Tibial nerve (tissue), 4 donors: ENCODE data around the gene LTBP3. TPM values are rescaled to one million over a fixed set of nuclear protein-coding genes. Genes with fewer than 3 reads are reported as not detected.

Experiments used
- DNase-seq, 2 donors: peaks; one replicate each; pipeline ENCODE4 v3.0.0-alpha.2; 2019; ENCODE audit warnings: low spot score in 2 of 2
- H3K27ac ChIP-seq, 4 donors: fragments of 200-600 bp; sonication (generic) in 3 of 4; one replicate each; pipeline ENCODE4 v1.5.1; 2017 to 2019; ENCODE audit warnings: mild to moderate bottlenecking in 1 of 4
- H3K27me3 ChIP-seq, 2 donors: fragments of 200-600 bp; sonication (generic) in 1 of 2; one replicate each; pipeline versions ENCODE4 v1.5.1 to v1.6.0; 2017 to 2019
- H3K36me3 ChIP-seq, 3 donors: fragments of 200-600 bp; sonication (generic); one replicate each; pipeline ENCODE4 v1.5.1; 2018 to 2019
- H3K4me1 ChIP-seq, 4 donors: fragments of 200-600 bp; sonication (generic) in 3 of 4; one replicate each; pipeline ENCODE4 v1.5.1; 2017 to 2019
- H3K4me3 ChIP-seq, 4 donors: fragments of 200-600 bp; sonication (generic) in 3 of 4; one replicate each; pipeline ENCODE4 v1.5.1; 2017 to 2019; ENCODE audit warnings: mild to moderate bottlenecking in 1 of 4, moderate library complexity in 1 of 4
- H3K9me3 ChIP-seq, 4 donors: fragments of 200-600 bp; sonication (generic) in 3 of 4; one replicate each; pipeline ENCODE4 v1.5.1; 2017 to 2019
- CTCF ChIP-seq, 5 experiments: fragments of 200-600 bp in 3 of 5; fragments of 450-650 bp in 2 of 5; sonication (generic) in 3 of 5; IDR thresholded peaks; one replicate each; pipeline ENCODE4 v1.5.1; 2016 to 2019; ENCODE audit warnings: antibody characterized with exemption in 5 of 5, mild to moderate bottlenecking in 3 of 5, moderate library complexity in 2 of 5
- EP300 ChIP-seq, 2 donors: sonication (generic); formaldehyde crosslinking; IDR thresholded peaks; one replicate each; pipeline ENCODE4 v1.6.1; 2017; ENCODE audit warnings: antibody characterized with exemption in 2 of 2, mild to moderate bottlenecking in 1 of 2
- POLR2A ChIP-seq, 2 donors: fragments of 450-650 bp; IDR thresholded peaks; one replicate each; pipeline ENCODE4 v1.6.1; 2017; ENCODE audit warnings: antibody characterized with exemption in 2 of 2, mild to moderate bottlenecking in 2 of 2, moderate library complexity in 2 of 2
- WGBS, 2 donors: methylation state at CpG; one replicate each; pipeline ENCODE4 v1.1.5; 2018; 5-methylcytosine and 5-hydroxymethylcytosine counted together
- total RNA-seq, 4 donors: library from RNA; depleted of rRNA; stranded (reverse); fragments of >200 nt; gene quantifications; one replicate each; pipeline ENCODE4 v1.1.0, GENCODE V29; 2016

Gene LTBP3
- total RNA-seq, 4 donors from 2014 or later = 236 to 476 (median 386) TPM

GRCh38 chr11:65546217-65546958 lies 11.8 kb downstream of the LTBP3 start:
- peak; percentile 71 for DNase-seq
- Histone ChIP-seq H3K27ac (peak overlapping the region in 3 of 4 donors; percentile 31 to 77 (median 73)), H3K27me3 (no peaks in the 10 kb centered on the region), H3K9me3 (no peaks in the 10 kb centered on the region), H3K36me3 (peaks cover 0 to 85% (median 0%) of the 10 kb centered on the region in 3 donors), H3K4me3 (peak overlapping the region in 2 of 4 donors; percentile 42 to 45), H3K4me1 (peaks cover 0 to 27% (median 13%) of the 10 kb centered on the region in 4 donors)
- 43 to 57% methylated on average over 23 to 41 of the region's 64 CpGs for WGBS, 2 donors
- TF ChIP-seq EP300 (IDR thresholded peaks at IDR 0.05) = no peak
- no peak for TF ChIP-seq CTCF (IDR thresholded peaks at IDR 0.05)
- no peak for TF ChIP-seq POLR2A (IDR thresholded peaks at IDR 0.05)

- TF ChIP-seq POLR2A (IDR thresholded peaks at IDR 0.05) (no peak), EP300 (IDR thresholded peaks at IDR 0.05) (no peak)
- Histone ChIP-seq H3K27ac (peak overlapping the region in 2 of 4 donors; percentile 73 to 77), H3K9me3 (no peaks in the 10 kb centered on the region), H3K4me1 (peaks cover 0 to 27% (median 19%) of the 10 kb centered on the region in 4 donors), H3K27me3 (no peaks in the 10 kb centered on the region), H3K36me3 (peaks cover 0 to 80% (median 0%) of the 10 kb centered on the region in 3 donors), H3K4me3 (no peak overlapping the region)
- no peak for DNase-seq
- WGBS, 2 donors = 77 to 88% methylated on average over 4 of the region's 4 CpGs
Observed at GRCh38 chr11:65545853-65546216, 12.3 kb downstream of the LTBP3 start.

GRCh38 chr11:65542738-65543390 lies 15.3 kb downstream of the LTBP3 start:
- WGBS, 2 donors = 83 to 90% methylated on average over 3 of the region's 3 CpGs
- Histone ChIP-seq H3K4me3 (no peak overlapping the region), H3K27ac (no peak overlapping the region), H3K36me3 (peaks cover 0 to 73% (median 7%) of the 10 kb centered on the region in 3 donors), H3K4me1 (peaks cover 0 to 55% (median 31%) of the 10 kb centered on the region in 4 donors), H3K27me3 (no peaks in the 10 kb centered on the region), H3K9me3 (no peaks in the 10 kb centered on the region)
- no peak for DNase-seq
- TF ChIP-seq CTCF (IDR thresholded peaks at IDR 0.05) (no peak), POLR2A (IDR thresholded peaks at IDR 0.05) (no peak), EP300 (IDR thresholded peaks at IDR 0.05) (no peak)

GRCh38 chr11:65541093-65541982 lies 16.8 kb downstream of the LTBP3 start:
- no peak for DNase-seq
- TF ChIP-seq CTCF (IDR thresholded peaks at IDR 0.05) = peak in 2 of 5 experiments; percentile 49 to 56
- no peak for TF ChIP-seq EP300 (IDR thresholded peaks at IDR 0.05)
- WGBS, 2 donors = 35 to 61% methylated on average over 5 to 10 of the region's 18 CpGs
- Histone ChIP-seq H3K4me1 (peaks cover 0 to 54% (median 24%) of the 10 kb centered on the region in 4 donors), H3K27me3 (no peaks in the 10 kb centered on the region), H3K36me3 (peaks cover 0 to 73% (median 7%) of the 10 kb centered on the region in 3 donors), H3K27ac (peak overlapping the region; percentile 75 to 93 (median 88)), H3K9me3 (no peaks in the 10 kb centered on the region), H3K4me3 (peak overlapping the region; percentile 35 to 62 (median 56))
